ENCODE measurements around the gene PSTK.

DNA sequence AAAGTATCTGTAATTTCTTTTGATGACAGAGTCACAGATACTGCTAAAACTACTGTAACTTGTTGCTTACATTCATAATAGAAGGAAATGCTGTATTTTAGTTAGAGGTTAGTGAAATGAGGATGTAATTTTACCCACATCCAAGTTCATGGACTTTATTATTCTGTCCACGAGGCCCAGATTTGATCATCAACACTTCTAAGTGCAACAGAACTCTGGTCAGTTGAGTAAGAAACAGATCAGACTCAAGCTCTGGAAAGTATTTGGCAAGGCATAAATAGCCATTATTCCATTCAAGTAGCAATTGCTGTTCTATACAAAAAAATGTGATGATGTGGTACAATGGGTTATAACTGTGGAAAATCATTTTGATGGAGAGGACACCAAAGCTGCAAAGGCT is 50.9 kb downstream of the PSTK start:
- TF ChIP-seq, protein P1, sequence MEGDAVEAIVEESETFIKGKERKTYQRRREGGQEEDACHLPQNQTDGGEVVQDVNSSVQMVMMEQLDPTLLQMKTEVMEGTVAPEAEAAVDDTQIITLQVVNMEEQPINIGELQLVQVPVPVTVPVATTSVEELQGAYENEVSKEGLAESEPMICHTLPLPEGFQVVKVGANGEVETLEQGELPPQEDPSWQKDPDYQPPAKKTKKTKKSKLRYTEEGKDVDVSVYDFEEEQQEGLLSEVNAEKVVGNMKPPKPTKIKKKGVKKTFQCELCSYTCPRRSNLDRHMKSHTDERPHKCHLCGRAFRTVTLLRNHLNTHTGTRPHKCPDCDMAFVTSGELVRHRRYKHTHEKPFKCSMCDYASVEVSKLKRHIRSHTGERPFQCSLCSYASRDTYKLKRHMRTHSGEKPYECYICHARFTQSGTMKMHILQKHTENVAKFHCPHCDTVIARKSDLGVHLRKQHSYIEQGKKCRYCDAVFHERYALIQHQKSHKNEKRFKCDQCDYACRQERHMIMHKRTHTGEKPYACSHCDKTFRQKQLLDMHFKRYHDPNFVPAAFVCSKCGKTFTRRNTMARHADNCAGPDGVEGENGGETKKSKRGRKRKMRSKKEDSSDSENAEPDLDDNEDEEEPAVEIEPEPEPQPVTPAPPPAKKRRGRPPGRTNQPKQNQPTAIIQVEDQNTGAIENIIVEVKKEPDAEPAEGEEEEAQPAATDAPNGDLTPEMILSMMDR (IDR thresholded peaks at IDR 0.05; ENCODE audit: low read depth, low read length): no peak
- TF ChIP-seq EZH2phosphoT487 (IDR thresholded peaks at IDR 0.05; ENCODE audit: low read depth): no peak

All from OCI-LY3 (cell line).